Upper lobe of left lung (tissue), 6 donors: ENCODE measurements around the gene ZNF408. TPM values are rescaled to one million over a fixed set of nuclear protein-coding genes. Genes with fewer than 3 reads are reported as not detected.
A peak's percentile ranks its signal among the peaks of the same experiment; 100 is the strongest.

Source experiments
- ATAC-seq, 2 donors: fragments of 200-7000 bp; cut with Tn5 transposase; one replicate each; pipeline ENCODE4 v1.9.1; 2022; ENCODE audit warnings: mild to moderate bottlenecking in 2 of 2, moderate library complexity in 2 of 2; ENCODE audit not compliant: low FRiP score in 2 of 2
- DNase-seq, 2 donors: peaks; one replicate each; pipeline ENCODE4 v3.0.0-alpha.2; 2019 to 2020
- H3K27ac ChIP-seq, 4 donors: fragments of 200-600 bp; sonication (generic); one replicate each; pipeline ENCODE4 v1.5.1; 2016 to 2019
- H3K27me3 ChIP-seq, 4 donors: fragments of 200-600 bp; sonication (generic); one replicate each; pipeline ENCODE4 v1.5.1; 2017 to 2019
- H3K36me3 ChIP-seq, 4 donors: fragments of 200-600 bp; sonication (generic); one replicate each; pipeline ENCODE4 v1.5.1; 2016 to 2019
- H3K4me1 ChIP-seq, 4 donors: fragments of 200-600 bp; sonication (generic); one replicate each; pipeline ENCODE4 v1.5.1; 2018 to 2019
- H3K4me3 ChIP-seq, 4 donors: fragments of 200-600 bp; sonication (generic); one replicate each; pipeline ENCODE4 v1.5.1; 2017 to 2019; ENCODE audit warnings: mild to moderate bottlenecking in 2 of 4, moderate library complexity in 1 of 4
- H3K9me3 ChIP-seq, 4 donors: fragments of 200-600 bp; sonication (generic); one replicate each; pipeline ENCODE4 v1.5.1; 2018 to 2019
- CTCF ChIP-seq, 6 experiments: fragments of 450-650 bp in 4 of 6; fragments of 200-600 bp in 2 of 6; sonication (generic) in 2 of 6; IDR thresholded peaks; one replicate each; pipeline ENCODE4 v1.5.1; 2016 to 2019; ENCODE audit warnings: antibody characterized with exemption in 6 of 6
- EP300 ChIP-seq, 4 donors: sonication (generic); formaldehyde crosslinking; IDR thresholded peaks; one replicate each; pipeline ENCODE4 v1.5.1; 2017; ENCODE audit warnings: antibody characterized with exemption in 4 of 4, control low read depth in 2 of 4
- POLR2A ChIP-seq, 4 donors: fragments of 450-650 bp; IDR thresholded peaks; one replicate each; pipeline ENCODE4 v1.5.1; 2016 to 2017; ENCODE audit warnings: antibody characterized with exemption in 4 of 4, mild to moderate bottlenecking in 2 of 4
- POLR2AphosphoS5 ChIP-seq, 2 donors: sonication (generic); formaldehyde crosslinking; IDR thresholded peaks; one replicate each; pipeline ENCODE4 v1.5.1; 2017; ENCODE audit warnings: antibody characterized with exemption in 2 of 2
- WGBS, 2 donors: methylation state at CpG; one replicate each; pipeline ENCODE4 v1.1.5; 2017 to 2018; 5-methylcytosine and 5-hydroxymethylcytosine counted together
- total RNA-seq, 6 donors: library from RNA; depleted of rRNA in 4 of 6; stranded (reverse); fragments of >200 nt in 4 of 6; gene quantifications; one replicate each; pipeline versions ENCODE4 v1.1.0 to v1.2.1, GENCODE V29; 2016 to 2021
- donor health status: DM: no; HTN: no; CAD: no; lungs with moderate emphysema.
- donor health status: DM: no; HTN: yes; CAD: no; lungs with severe emphysema.

The ZNF408 gene
- total RNA-seq, 6 donors from 2014 or later: 5.3 to 17.2 (median 10.5) TPM

- Histone ChIP-seq H3K4me3 (no peak within 1 kb of the TSS), H3K27ac (no peak within 1 kb of the TSS), H3K9me3 (no peaks in the 10 kb centered on the region), H3K36me3 (no peaks in the 10 kb centered on the region), H3K27me3 (no peaks in the 10 kb centered on the region), H3K4me1 (peaks cover 2 to 6% (median 5%) of the 10 kb centered on the region in 4 donors)
- DNase-seq (no peak), ATAC-seq (peak in 1 of 2 donors; percentile 58)
- WGBS, 2 donors: 95 to 96% methylated on average over 7 of the region's 7 CpGs
- TF ChIP-seq POLR2A (IDR thresholded peaks at IDR 0.05) (no peak), EP300 (IDR thresholded peaks at IDR 0.05) (no peak), POLR2AphosphoS5 (IDR thresholded peaks at IDR 0.05) (no peak), CTCF (IDR thresholded peaks at IDR 0.05) (no peak)
Observed at GRCh38 chr11:46719048-46719542, 18.3 kb downstream of the ZNF408 start, which contains the start of gene F2. F2 (plus strand) TSS chr11:46719213; CDS start chr11:46719236, 23 bp downstream.

- Histone ChIP-seq H3K27ac (no peak overlapping the region), H3K4me1 (peaks cover 2 to 6% (median 5%) of the 10 kb centered on the region in 4 donors), H3K9me3 (no peaks in the 10 kb centered on the region), H3K27me3 (no peaks in the 10 kb centered on the region), H3K4me3 (no peak overlapping the region), H3K36me3 (no peaks in the 10 kb centered on the region)
- no peak for TF ChIP-seq POLR2A (IDR thresholded peaks at IDR 0.05)
- no peak for TF ChIP-seq CTCF (IDR thresholded peaks at IDR 0.05)
- no peak for TF ChIP-seq POLR2AphosphoS5 (IDR thresholded peaks at IDR 0.05)
- no peak for TF ChIP-seq EP300 (IDR thresholded peaks at IDR 0.05)
- peak in 1 of 2 donors; percentile 9 for ATAC-seq
- 88 to 90% methylated on average over 18 to 25 of the region's 25 CpGs for WGBS, 2 donors
- DNase-seq: peak in 1 of 2 donors; percentile 74
Observed at GRCh38 chr11:46719543-46720218, 18.9 kb downstream of the ZNF408 start.

GRCh38 chr11:46721286-46721685 is 20.5 kb downstream of the ZNF408 start:
- TF ChIP-seq POLR2AphosphoS5 (IDR thresholded peaks at IDR 0.05) (no peak), POLR2A (IDR thresholded peaks at IDR 0.05) (no peak), CTCF (IDR thresholded peaks at IDR 0.05) (no peak), EP300 (IDR thresholded peaks at IDR 0.05) (no peak)
- WGBS, 2 donors: 81 to 86% methylated on average over 6 of the region's 6 CpGs
- H3K27me3 ChIP-seq: no peaks in the 10 kb centered on the region

GRCh38 chr11:46722566-46723358 is 21.9 kb downstream of the ZNF408 start:
- 94 to 95% methylated on average over 8 to 11 of the region's 11 CpGs for WGBS, 2 donors
- H3K9me3 ChIP-seq: no peaks in the 10 kb centered on the region
- ATAC-seq (no peak), DNase-seq (no peak)
- no peak overlapping the region for H3K27ac ChIP-seq
- no peaks in the 10 kb centered on the region for H3K27me3 ChIP-seq
- peaks cover 2 to 6% (median 5%) of the 10 kb centered on the region in 4 donors for H3K4me1 ChIP-seq
- TF ChIP-seq POLR2AphosphoS5 (IDR thresholded peaks at IDR 0.05): no peak
- no peak overlapping the region for H3K4me3 ChIP-seq
- H3K36me3 ChIP-seq: no peaks in the 10 kb centered on the region

More at GRCh38 chr11:46721286-46721685, 20.5 kb downstream of the ZNF408 start:
- ATAC-seq: no peak
- DNase-seq: no peak
- Histone ChIP-seq H3K4me1 (peaks cover 2 to 6% (median 5%) of the 10 kb centered on the region in 4 donors), H3K4me3 (no peak overlapping the region), H3K36me3 (no peaks in the 10 kb centered on the region), H3K9me3 (no peaks in the 10 kb centered on the region), H3K27ac (no peak overlapping the region)

- Histone ChIP-seq H3K27ac (no peak overlapping the region), H3K4me1 (peaks cover 0 to 2% (median 2%) of the 10 kb centered on the region in 4 donors), H3K36me3 (no peaks in the 10 kb centered on the region), H3K27me3 (no peaks in the 10 kb centered on the region), H3K9me3 (no peaks in the 10 kb centered on the region), H3K4me3 (no peak overlapping the region)
- 69% methylated on average over 8 of the region's 8 CpGs; no CpG with 5 or more reads in 1 of the 2 donors for WGBS, 2 donors
- no peak for DNase-seq
- ATAC-seq: no peak
- TF ChIP-seq POLR2A (IDR thresholded peaks at IDR 0.05) (no peak), CTCF (IDR thresholded peaks at IDR 0.05) (no peak), POLR2AphosphoS5 (IDR thresholded peaks at IDR 0.05) (no peak), EP300 (IDR thresholded peaks at IDR 0.05) (no peak)
Observed at GRCh38 chr11:46723359-46723680, 22.5 kb downstream of the ZNF408 start.
